Neural progenitor cell (in vitro differentiated cells): Measurements from ENCODE around the gene RTP3. TPM values are rescaled to one million over a fixed set of nuclear protein-coding genes. Genes with fewer than 3 reads are reported as not detected.

ENCODE experiments used
- DNase-seq: peaks from one replicate; pipeline ENCODE4 v3.0.0-alpha.2; 2016; ENCODE audit warnings: low spot score
- H2AFZ ChIP-seq: fragments of 200-600 bp; sonication (generic); replicated peaks from 2 replicates; pipeline ENCODE4 v1.6.1; 2016; ENCODE audit warnings: antibody characterized with exemption
- H3F3A ChIP-seq: fragments of 200-600 bp; sonication (generic); 2 replicates; pipeline ENCODE4 v1.6.1; 2016; ENCODE audit warnings: antibody characterized with exemption, low read depth
- H3K27ac ChIP-seq: fragments of 200-600 bp; sonication (generic); 2 replicates; pipeline ENCODE4 v1.5.1; 2016; ENCODE audit warnings: mild to moderate bottlenecking
- H3K27me3 ChIP-seq: fragments of 200-600 bp; sonication (generic); 2 replicates; pipeline ENCODE4 v1.6.1; 2016; ENCODE audit warnings: mild to moderate bottlenecking, moderate library complexity
- H3K36me3 ChIP-seq: fragments of 200-600 bp; sonication (generic); 2 replicates; pipeline ENCODE4 v1.5.1; 2016
- H3K4me1 ChIP-seq: fragments of 200-600 bp; sonication (generic); 2 replicates; pipeline ENCODE4 v1.6.1; 2016; ENCODE audit warnings: mixed run types
- H3K4me2 ChIP-seq: fragments of 200-600 bp; sonication (generic); 2 replicates; pipeline ENCODE4 v1.6.1; 2016
- H3K4me3 ChIP-seq: fragments of 200-600 bp; sonication (generic); 2 replicates; pipeline ENCODE4 v1.5.1; 2016
- H3K79me2 ChIP-seq: fragments of 200-600 bp; sonication (generic); 2 replicates; pipeline ENCODE4 v1.6.1; 2016; ENCODE audit warnings: low read depth
- H3K9ac ChIP-seq: fragments of 200-600 bp; sonication (generic); 2 replicates; pipeline ENCODE4 v1.6.1; 2016
- H3K9me3 ChIP-seq: fragments of 200-600 bp; sonication (generic); 2 replicates; pipeline ENCODE4 v1.5.1; 2016; ENCODE audit warnings: low read depth
- H4K20me1 ChIP-seq: fragments of 200-600 bp; sonication (generic); 2 replicates; pipeline ENCODE4 v1.6.1; 2016; ENCODE audit warnings: low read depth
- H3K27ac Mint-ChIP-seq: 3 replicates; pipeline ENCODE4 v1.8.0; 2021; ENCODE audit warnings: mixed read lengths
- H3K27me3 Mint-ChIP-seq: 2 replicates; pipeline ENCODE4 v1.8.0; 2022; ENCODE audit warnings: low read depth, mild to moderate bottlenecking, inconsistent platforms, moderate library complexity, mixed read lengths; ENCODE audit not compliant: insufficient read depth
- H3K36me3 Mint-ChIP-seq: 3 replicates; pipeline ENCODE4 v1.8.0; 2021; ENCODE audit warnings: mixed read lengths
- H3K4me1 Mint-ChIP-seq: 3 replicates; pipeline ENCODE4 v1.8.0; 2021; ENCODE audit warnings: mixed read lengths
- H3K4me3 Mint-ChIP-seq: 3 replicates; pipeline ENCODE4 v1.8.0; 2021; ENCODE audit warnings: mild to moderate bottlenecking, moderate library complexity, mixed read lengths
- H3K9me3 Mint-ChIP-seq: 3 replicates; pipeline ENCODE4 v1.8.0; 2020; ENCODE audit warnings: mixed read lengths
- CTCF ChIP-seq: fragments of 200-600 bp; sonication (generic); IDR thresholded peaks from 2 replicates; pipeline ENCODE4 v1.5.1; 2017; ENCODE audit warnings: antibody characterized with exemption, mild to moderate bottlenecking
- EZH2 ChIP-seq: fragments of 200-600 bp; sonication (generic); IDR thresholded peaks from 2 replicates; pipeline ENCODE4 v1.6.1; 2017; ENCODE audit warnings: antibody characterized with exemption, mild to moderate bottlenecking, moderate library complexity
- EZH2phosphoT487 ChIP-seq: fragments of 200-600 bp; sonication (generic); IDR thresholded peaks from 2 replicates; pipeline ENCODE4 v1.6.1; 2017; ENCODE audit warnings: antibody characterized with exemption
- total RNA-seq: library from RNA; depleted of rRNA; stranded (reverse); fragments of >200 nt; gene quantifications from 2 replicates; pipeline ENCODE4 v1.2.3, GENCODE V29; 2015; ENCODE audit warnings: low replicate concordance

Gene RTP3
- total RNA-seq, 1 donor from 2014 or later, result not detected

DNA sequence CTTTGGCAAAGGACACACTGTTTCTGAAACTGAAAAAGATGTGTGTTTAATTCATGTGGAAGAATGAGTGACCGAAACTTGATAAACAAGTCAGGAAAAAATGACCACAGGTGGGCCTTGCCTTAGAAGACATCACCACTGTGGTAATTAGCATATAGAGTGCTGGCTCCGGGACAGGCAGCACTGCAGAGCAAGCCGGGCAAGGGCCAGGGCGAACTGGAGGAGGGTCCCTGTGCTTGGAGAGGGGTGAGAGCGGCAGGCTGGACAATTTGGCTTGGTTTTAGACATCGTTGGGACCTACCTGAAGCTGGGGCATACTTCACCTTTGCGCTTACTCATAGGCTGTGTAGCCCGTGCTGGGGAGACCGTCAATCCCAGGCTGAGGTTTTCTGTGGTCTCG, 8.2 kb downstream of the RTP3 start:
- TF ChIP-seq CTCF (no peak), EZH2phosphoT487 (no peak)
- H3K4me3 Mint-ChIP-seq, result no peak overlapping the region
- no peaks in the 10 kb centered on the region for H3K36me3 Mint-ChIP-seq
- H3K27ac ChIP-seq, result no peak overlapping the region
- H3K4me2 ChIP-seq, result no peak overlapping the region
- H4K20me1 ChIP-seq, result no peaks in the 10 kb centered on the region
- no peaks in the 10 kb centered on the region for H3K27me3 ChIP-seq
- H3K9me3 ChIP-seq, result no peaks in the 10 kb centered on the region
- H3K27ac Mint-ChIP-seq, result no peak overlapping the region
- peaks cover 3% of the 10 kb centered on the region for H3K27me3 Mint-ChIP-seq
- H3K4me1 ChIP-seq, result no peaks in the 10 kb centered on the region
- no peak overlapping the region for H2AFZ ChIP-seq
- H3K79me2 ChIP-seq, result no peaks in the 10 kb centered on the region
- H3K9me3 Mint-ChIP-seq, result no peaks in the 10 kb centered on the region
- no peak overlapping the region for H3K4me3 ChIP-seq
- no peaks in the 10 kb centered on the region for H3K36me3 ChIP-seq
- no peak overlapping the region for H3K9ac ChIP-seq
- H3K4me1 Mint-ChIP-seq, result no peaks in the 10 kb centered on the region
- H3F3A ChIP-seq, result no peaks in the 10 kb centered on the region
- DNase-seq, result no peak

- Mint-ChIP-seq H3K4me3 (no peak overlapping the region), H3K9me3 (no peaks in the 10 kb centered on the region), H3K27ac (no peak overlapping the region), H3K27me3 (peaks cover 3% of the 10 kb centered on the region), H3K36me3 (no peaks in the 10 kb centered on the region), H3K4me1 (no peaks in the 10 kb centered on the region)
- no peaks in the 10 kb centered on the region for H3K36me3 ChIP-seq
- H3K9ac ChIP-seq, result no peak overlapping the region
- TF ChIP-seq CTCF, result no peak
- no peak for TF ChIP-seq EZH2phosphoT487
- TF ChIP-seq EZH2, result no peak
- no peaks in the 10 kb centered on the region for H3F3A ChIP-seq
- H3K9me3 ChIP-seq, result no peaks in the 10 kb centered on the region
- H3K4me3 ChIP-seq, result no peak overlapping the region
- H3K79me2 ChIP-seq, result no peaks in the 10 kb centered on the region
- H2AFZ ChIP-seq, result peak overlapping the region; percentile 9
- H3K4me1 ChIP-seq, result no peaks in the 10 kb centered on the region
- no peaks in the 10 kb centered on the region for H4K20me1 ChIP-seq
- H3K27me3 ChIP-seq, result no peaks in the 10 kb centered on the region
- H3K27ac ChIP-seq, result no peak overlapping the region
- no peak overlapping the region for H3K4me2 ChIP-seq
- no peak for DNase-seq
Observed at GRCh38 chr3:46506526-46506925, 8.8 kb downstream of the RTP3 start.

DNA sequence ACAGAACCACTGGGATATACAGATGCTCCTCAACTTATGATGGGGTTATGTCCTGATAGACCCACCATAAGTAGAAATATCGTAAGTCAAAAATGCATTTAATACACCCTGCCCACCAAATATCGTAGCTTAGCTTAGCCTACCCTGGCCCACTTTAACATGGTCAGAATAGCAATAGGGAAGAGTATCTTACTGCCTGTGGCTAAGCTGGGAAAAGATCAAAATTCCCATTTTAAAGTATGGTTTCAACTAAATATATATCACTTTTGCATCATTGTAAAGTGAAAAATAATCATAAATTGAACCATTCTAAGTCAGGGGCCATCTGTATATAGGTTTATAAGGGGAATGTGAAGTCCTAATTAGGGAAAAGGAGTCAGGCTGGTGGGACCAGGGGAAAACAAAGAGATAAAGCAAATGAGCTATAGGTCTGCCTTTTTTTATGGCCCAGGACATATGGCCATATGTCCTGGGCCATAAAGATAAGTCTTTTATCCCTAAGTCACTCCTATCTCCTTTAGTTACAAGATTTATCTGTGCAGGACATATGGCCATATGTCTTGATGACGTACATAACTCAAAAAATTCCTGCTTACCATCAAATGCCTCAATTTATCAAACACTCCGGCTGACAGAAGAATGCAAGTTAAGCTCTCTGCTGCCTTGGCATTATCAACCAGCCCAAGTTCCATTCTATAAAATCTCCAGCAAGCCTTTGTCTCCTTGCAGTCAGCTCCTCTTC, 11.2 kb downstream of the RTP3 start:
- H3K27ac Mint-ChIP-seq, result no peak overlapping the region
- Histone ChIP-seq H3K4me1 (no peaks in the 10 kb centered on the region), H3K36me3 (no peaks in the 10 kb centered on the region), H3K27ac (no peak overlapping the region), H3K9me3 (no peaks in the 10 kb centered on the region), H3K9ac (no peak overlapping the region), H4K20me1 (no peaks in the 10 kb centered on the region), H2AFZ (no peak overlapping the region), H3K4me2 (no peak overlapping the region), H3K79me2 (no peaks in the 10 kb centered on the region), H3K4me3 (no peak overlapping the region), H3K27me3 (no peaks in the 10 kb centered on the region), H3F3A (no peaks in the 10 kb centered on the region)
- H3K36me3 Mint-ChIP-seq, result no peaks in the 10 kb centered on the region
- H3K27me3 Mint-ChIP-seq, result no peaks in the 10 kb centered on the region
- TF ChIP-seq CTCF (no peak), EZH2 (no peak), EZH2phosphoT487 (no peak)
- DNase-seq, result no peak
- no peak overlapping the region for H3K4me3 Mint-ChIP-seq
- H3K9me3 Mint-ChIP-seq, result no peaks in the 10 kb centered on the region
- H3K4me1 Mint-ChIP-seq, result no peaks in the 10 kb centered on the region
